ENCODE measurements around the gene ITPA. TPM values are rescaled to one million over a fixed set of nuclear protein-coding genes. Genes with fewer than 3 reads are reported as not detected.

ITPA gene
- total and polyA plus RNA-seq, 9 donors = 15.8 to 55.3 (median 31.1) TPM

DNA sequence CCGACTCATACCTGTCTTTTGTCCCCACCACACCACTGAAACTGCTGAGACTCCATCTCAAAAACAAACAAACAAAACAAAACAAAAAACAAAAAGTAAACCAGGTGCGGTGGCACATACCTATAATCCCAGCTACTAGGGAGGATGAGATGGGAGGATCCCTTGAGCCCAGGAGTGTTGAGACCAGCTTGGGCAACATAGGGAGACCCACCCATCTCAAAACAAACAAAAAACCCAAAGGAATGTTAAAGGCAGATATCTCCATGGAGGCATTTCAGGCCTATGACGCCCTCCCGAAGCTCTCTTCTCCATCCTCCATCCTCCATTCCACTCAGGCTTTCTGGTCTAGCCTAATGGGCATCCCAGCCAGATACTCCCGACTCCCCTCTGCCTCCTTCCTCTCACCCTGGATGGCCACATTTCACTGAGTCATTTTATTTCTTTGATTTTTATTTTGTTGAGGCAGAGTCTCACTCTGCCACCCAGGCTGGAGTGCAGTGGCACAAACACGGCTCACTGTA, 32.9 kb downstream of the ITPA start:
- intact Hi-C loops (cut with DNase I) = no loop called here
- WGBS, 3 donors = 48 to 69% (median 51%) methylated on average over 6 of the region's 6 CpGs
- no peak for DNase-seq
- TF ChIP-seq EP300 (IDR thresholded peaks at IDR 0.05) (no peak), CTCF (IDR thresholded peaks at IDR 0.05) (no peak), POLR2A (IDR thresholded peaks at IDR 0.05) (no peak)
- H3K27ac ChIP-seq = no peak overlapping the region
- H3K4me3 ChIP-seq = no peak overlapping the region
- peaks cover 4% of the 10 kb centered on the region for H3K27me3 ChIP-seq
- H3K36me3 ChIP-seq = no peaks in the 10 kb centered on the region
- peaks cover 5% of the 10 kb centered on the region for H3K4me1 ChIP-seq (ENCODE audit: insufficient read depth)
- no peaks in the 10 kb centered on the region for H3K9me3 ChIP-seq

DNA sequence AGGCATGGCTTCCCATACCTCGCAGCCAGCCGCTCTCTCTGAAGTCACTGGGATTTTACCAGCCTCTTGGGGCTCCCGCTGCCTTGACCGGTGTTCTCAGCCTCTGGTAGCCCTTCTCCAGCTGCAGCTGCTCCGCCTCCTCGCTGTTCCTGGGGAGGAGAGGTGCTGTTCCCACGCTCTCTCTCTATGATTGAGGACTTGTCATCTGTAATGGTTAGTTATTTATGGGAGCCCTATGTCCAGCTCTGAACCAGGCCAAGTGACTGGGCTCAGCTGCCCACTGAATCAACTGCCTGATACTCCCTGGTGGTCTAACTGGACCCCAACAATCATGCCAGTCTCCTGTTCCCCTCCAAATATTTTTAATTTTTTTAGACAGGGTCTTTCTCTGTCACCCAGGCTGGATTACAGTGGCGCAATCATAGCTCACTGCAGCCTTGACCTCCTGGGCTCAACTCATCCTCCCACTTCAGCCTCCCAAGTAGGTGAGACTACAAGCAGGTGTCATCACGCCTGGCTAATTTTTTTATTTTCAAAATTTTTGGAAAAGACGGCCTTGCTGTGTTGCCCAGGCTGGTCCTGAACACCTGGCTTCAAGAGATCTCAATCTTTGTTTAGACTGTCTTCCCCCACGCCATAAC, 34.5 kb downstream of the ITPA start:
- Histone ChIP-seq H3K27ac (no peak overlapping the region), H3K36me3 (no peaks in the 10 kb centered on the region), H3K27me3 (peaks cover 4% of the 10 kb centered on the region), H3K4me1 (ENCODE audit: insufficient read depth) (peaks cover 8% of the 10 kb centered on the region), H3K9me3 (no peaks in the 10 kb centered on the region), H3K4me3 (no peak overlapping the region)
- intact Hi-C loops (cut with DNase I) = no loop called here
- TF ChIP-seq POLR2A (IDR thresholded peaks at IDR 0.05) (no peak), EP300 (IDR thresholded peaks at IDR 0.05) (no peak), CTCF (IDR thresholded peaks at IDR 0.05) (no peak)
- 31 to 34% (median 34%) methylated on average over 11 of the region's 11 CpGs for WGBS, 3 donors
- DNase-seq = no peak

DNA sequence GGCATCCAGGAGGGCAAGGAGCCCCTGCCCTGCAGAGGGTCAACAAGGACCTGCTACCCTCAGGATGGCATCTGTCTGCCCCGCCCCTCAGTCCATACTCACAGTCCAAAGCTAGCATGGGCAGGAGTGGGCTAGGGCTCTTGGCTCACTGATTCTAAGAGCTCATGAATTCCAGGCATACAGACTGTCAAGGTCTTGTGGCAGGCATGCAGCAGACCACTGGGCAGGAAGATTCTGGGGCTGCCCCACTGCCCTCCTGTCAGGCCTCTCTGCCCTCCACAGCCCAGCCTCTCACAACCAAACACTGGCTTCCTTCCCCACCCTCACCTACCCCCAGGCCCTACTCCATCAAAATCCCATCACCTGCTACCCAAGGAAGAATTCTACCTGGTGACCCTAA, 35.3 kb downstream of the ITPA start:
- no peaks in the 10 kb centered on the region for H3K9me3 ChIP-seq
- H3K27me3 ChIP-seq = no peaks in the 10 kb centered on the region
- WGBS, 3 donors = 77 to 93% (median 89%) methylated on average over 1 of the region's 1 CpG
- TF ChIP-seq POLR2A (IDR thresholded peaks at IDR 0.05) (no peak), CTCF (IDR thresholded peaks at IDR 0.05) (no peak)
- intact Hi-C loops (cut with DNase I) = no loop called here
- no peaks in the 10 kb centered on the region for H3K36me3 ChIP-seq
- no peak overlapping the region for H3K4me3 ChIP-seq
- no peak for DNase-seq
- H3K4me1 ChIP-seq (ENCODE audit: insufficient read depth) = peaks cover 9% of the 10 kb centered on the region
- no peak overlapping the region for H3K27ac ChIP-seq

GRCh38 chr20:3245156-3245555, 35.9 kb downstream of the ITPA start:
- 67 to 71% (median 68%) methylated on average over 2 of the region's 2 CpGs for WGBS, 3 donors
- TF ChIP-seq EP300 (IDR thresholded peaks at IDR 0.05) = no peak
- TF ChIP-seq CTCF (IDR thresholded peaks at IDR 0.05) = no peak
- TF ChIP-seq POLR2A (IDR thresholded peaks at IDR 0.05) = no peak
- Histone ChIP-seq H3K4me3 (no peak overlapping the region), H3K36me3 (no peaks in the 10 kb centered on the region), H3K4me1 (ENCODE audit: insufficient read depth) (peaks cover 6% of the 10 kb centered on the region), H3K27me3 (no peaks in the 10 kb centered on the region), H3K9me3 (no peaks in the 10 kb centered on the region), H3K27ac (no peak overlapping the region)
- DNase-seq = no peak
- intact Hi-C loops (cut with DNase I) = no loop called here

Data from ovary (tissue), 9 donors.